Posterior cingulate gyrus (tissue), 11 donors: Measurements from ENCODE around the gene FEM1A.
"Not testable (repeated sequence)": the region's sequence is repeated elsewhere in the genome, so short reads cannot be mapped to it uniquely, and the experiment has no call there.

Experiments
- DNase-seq, 10 donors: peaks; one replicate each; pipeline versions ENCODE4 v3.0.0 to v3.0.0-alpha.2; 2020 to 2021; ENCODE audit warnings: mixed read lengths in 3 of 10
- intact Hi-C: fragments of 100-400 bp; cut with DNase I; formaldehyde crosslinking; loops from one replicate; pipeline ENCODE4 v1.15.1; 2023

The FEM1A gene

DNA sequence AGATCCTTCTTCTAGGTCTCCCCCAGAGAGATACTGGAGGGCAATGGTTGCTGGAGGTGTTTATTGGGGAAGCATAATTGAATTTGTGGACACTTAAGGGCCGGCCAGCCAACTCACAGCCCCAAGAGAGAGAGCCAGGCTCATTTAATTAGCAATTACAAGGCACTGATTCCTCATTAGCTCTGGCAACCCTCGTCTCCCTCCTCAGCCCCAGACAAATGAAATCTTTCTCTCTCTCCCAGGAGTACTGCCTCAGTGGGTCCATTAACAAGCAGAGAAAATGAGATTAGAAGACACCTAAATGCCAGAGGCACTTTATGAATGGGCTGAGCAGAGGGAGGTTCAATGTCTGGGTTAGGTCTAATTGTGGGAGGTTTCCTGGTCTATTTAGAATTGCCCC is 19.0 kb upstream of the FEM1A start:
- intact Hi-C loops = no loop called here
- DNase-seq = no peak

DNA sequence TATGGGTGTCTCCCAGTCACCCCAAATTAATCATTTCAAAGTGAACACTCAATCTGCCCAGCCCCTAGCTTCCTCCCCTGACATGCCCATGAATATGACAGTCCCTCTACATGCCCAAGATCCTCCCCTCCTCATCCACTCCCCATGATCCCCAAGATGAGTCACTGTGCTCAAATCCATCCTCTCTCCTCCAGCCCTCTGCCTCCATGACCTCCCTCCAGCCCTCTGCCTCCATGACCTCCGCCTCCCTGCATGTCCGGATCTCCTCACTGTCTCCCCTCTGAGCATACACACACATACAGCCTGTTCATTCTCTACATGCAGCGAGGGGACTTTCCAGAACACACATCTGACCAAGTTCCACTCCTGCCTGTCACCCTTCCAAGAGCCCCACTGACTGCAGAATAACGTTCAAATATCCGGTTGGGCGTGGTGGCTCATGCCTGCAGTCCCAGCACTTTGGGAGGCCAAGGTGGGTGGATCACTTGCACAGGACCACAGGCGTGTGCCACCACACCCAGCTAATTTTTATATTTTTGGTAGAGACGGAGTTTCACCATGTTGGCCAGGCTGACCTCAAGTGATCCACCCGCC is 18.4 kb upstream of the FEM1A start:
- DNase-seq = no peak
- intact Hi-C loops = no loop called here

DNA sequence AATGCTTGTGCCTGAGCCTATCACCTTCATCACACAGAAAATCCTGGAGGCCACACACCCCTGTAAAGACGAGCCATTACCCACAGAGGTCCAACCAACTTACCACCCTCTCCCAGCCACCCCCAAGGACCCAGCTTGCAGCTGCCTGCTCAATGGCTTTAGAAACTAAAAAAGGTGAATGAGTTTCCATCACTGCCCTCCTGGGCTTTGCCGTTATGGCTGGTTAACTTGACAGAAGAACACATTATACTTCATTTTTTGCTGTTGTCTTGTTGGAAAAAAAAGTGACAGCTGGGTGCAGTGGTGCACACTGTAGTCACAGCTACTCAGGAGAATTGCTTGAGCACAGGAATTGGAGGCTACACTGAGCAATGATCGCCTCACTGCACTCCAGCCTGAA is 17.4 kb upstream of the FEM1A start:
- DNase-seq = no peak
- intact Hi-C loops = no loop called here

DNA sequence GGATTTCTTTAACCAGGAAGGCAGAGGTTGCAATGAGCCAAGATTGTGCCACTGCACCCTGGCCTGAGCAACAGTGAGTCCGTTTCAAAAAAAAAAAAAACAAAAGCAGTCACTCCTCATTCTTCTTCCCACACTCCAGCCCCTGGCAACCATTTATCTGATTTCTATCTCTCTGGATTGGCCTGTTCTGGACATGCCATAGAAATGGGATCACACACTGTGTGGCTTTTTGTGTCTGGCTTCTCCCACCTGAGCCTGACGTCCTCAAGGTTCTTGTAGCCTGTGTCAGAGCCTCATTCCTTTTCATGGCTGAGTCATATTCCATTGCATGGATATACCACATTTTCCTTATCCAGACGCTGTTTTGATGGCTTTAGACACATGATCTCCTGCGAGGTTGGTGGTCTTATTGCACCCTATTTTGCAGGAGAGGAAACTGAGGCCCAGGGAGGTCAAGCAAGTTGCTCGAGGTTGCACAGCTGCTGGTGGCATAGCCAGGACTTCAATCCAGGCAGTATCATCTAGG is 15.8 kb upstream of the FEM1A start:
- DNase-seq = no peak
- intact Hi-C loops = no loop called here

DNA sequence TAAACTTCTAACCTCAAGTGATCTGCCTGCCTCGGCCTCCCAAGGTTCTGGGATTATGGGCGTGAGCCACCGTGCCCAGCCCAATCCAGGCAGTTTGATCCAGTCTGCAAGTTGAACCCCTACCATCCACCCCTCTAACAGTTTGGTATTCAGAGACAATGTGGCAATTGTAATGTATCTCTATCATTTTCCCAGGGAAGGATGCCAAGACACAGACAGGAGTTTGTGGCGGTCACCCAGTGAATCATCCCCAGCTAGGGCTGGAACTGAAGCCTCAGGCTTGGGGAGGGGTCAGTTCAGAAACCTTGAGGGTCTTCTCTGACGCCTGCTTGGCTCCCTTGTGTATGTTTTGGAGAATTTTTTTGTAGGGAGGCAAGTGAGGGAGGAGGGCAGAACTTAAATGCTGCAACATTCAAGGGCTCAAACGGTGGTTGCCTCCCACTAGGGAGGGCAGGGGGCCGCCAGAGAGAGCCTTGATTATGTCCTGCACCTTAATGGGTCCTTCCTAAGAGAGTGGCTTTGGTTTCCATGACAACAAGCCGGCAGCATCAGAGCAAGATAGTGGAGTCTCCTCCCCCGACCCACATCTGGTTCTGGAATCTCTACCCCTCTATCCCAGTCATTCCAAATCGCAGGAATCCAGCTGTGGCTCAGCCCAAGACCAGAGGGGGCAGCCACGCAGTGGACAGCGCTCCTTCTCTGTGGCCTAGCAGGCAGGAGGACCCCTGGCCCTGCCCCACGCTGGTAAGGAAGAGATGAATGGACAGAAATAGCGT is 14.9 kb upstream of the FEM1A start:
- DNase-seq = no peak
- intact Hi-C loops = no loop called here

DNA sequence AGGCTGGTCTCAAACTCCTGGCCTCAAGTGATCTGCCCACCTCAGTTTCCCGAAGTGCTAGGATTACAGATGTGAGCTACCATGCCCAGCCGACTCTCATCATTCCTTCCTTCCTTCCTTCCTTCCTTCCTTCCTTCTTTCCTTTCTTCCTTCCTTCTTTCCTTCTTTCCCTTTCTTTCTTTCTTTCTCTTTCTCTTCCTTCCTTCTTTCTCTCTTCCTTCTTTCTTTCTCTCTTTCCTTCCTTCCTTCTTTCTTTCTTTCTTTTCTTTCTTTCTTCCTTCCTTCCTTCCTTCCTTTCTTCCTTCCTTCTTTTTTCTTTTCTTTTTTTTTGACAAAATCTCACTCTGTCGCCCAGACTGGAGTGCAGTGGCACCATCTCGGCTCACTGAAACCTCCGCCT is 13.4 kb upstream of the FEM1A start:
- intact Hi-C loops, DNase-seq: not testable (repeated sequence)

DNA sequence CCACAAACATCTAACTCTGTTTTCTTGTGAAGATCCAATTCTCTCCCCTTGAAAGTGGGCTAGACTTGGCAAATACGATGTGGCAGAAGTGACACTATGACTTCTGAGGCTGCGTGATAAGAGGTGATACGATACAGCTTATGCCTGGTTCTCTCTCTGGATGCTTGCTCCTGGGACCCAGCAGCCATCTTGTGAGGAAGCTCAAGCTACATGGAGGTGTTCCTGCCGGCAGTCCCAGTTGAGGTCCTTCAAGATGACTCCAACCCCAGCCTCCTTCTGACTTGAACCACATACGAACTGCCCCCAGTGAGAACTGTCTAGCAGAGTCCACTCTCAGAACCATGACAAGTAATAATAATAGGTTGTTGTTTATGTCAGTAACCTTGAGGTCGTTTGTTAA is 10.7 kb upstream of the FEM1A start:
- DNase-seq = no peak
- intact Hi-C loops = no loop called here

DNA sequence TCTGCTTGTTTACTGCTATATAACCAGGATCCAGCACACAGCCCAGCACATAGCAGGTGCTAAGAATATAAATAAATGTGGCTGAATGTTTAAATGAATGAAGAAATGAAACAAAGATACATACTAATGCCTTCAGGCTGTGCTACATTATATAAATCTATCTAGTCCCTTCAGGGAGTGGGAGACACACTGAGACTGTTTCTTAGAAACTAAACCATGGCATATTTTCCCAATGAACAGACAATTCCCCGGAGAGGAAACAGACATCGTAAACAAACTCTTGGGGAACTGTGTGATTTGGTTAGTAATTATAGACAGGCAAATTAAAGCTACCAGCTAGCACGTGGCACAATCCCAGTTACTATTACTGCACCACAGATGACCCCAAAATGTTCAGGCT is 9.7 kb upstream of the FEM1A start:
- DNase-seq = no peak
- intact Hi-C loops = no loop called here

DNA sequence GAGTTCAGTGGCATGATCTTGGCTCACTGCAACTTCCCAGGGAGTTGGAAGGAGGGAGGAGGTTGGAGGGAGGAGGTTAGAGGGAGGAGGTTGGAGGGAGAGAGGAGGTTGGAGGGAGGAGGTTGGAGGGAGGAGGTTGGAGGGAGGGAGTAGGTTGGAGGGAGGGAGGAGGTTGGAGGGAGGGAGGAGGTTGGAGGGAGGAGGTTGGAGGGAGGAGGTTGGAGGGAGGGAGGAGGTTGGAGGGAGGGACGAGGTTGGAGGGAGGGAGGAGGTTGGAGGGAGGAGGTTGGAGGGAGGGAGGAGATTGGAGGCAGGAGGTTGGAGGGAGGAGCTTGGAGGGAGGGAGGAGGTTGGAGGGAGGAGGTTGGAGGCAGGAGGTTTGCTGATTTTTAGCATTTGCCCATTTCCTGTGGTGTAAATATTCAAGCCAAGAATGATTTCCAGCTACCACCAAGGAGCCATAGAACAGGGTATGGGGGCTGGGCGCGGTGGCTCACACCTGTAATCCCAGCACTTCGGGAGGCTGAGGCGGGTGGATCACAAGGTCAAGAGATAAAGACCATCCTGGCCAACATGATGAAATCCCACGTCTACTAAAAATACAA is 5.0 kb upstream of the FEM1A start:
- intact Hi-C loops, DNase-seq: not testable (repeated sequence)

DNA sequence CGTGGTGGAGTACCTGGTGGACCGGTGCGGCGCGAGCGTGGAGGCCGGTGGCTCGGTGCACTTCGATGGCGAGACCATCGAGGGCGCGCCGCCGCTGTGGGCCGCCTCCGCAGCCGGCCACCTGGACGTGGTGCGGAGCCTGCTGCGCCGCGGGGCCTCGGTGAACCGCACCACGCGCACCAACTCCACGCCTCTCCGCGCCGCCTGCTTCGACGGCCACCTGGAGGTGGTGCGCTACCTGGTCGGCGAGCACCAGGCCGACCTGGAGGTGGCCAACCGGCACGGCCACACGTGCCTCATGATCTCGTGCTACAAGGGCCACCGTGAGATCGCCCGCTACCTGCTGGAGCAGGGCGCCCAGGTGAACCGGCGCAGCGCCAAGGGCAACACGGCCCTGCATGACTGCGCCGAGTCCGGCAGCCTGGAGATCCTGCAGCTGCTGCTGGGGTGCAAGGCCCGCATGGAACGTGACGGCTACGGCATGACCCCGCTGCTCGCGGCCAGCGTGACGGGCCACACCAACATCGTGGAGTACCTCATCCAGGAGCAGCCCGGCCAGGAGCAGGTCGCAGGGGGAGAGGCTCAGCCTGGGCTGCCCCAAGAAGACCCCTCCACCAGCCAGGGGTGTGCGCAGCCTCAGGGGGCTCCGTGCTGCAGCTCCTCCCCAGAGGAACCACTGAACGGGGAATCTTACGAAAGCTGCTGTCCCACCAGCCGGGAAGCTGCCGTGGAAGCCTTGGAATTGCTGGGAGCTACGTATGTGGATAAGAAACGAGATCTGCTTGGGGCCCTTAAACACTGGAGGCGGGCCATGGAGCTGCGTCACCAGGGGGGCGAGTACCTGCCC is 708 bp downstream of the FEM1A start:
- intact Hi-C loops = not testable (repeated sequence)
- peak in 1 of 10 donors; percentile 88 for DNase-seq

DNA sequence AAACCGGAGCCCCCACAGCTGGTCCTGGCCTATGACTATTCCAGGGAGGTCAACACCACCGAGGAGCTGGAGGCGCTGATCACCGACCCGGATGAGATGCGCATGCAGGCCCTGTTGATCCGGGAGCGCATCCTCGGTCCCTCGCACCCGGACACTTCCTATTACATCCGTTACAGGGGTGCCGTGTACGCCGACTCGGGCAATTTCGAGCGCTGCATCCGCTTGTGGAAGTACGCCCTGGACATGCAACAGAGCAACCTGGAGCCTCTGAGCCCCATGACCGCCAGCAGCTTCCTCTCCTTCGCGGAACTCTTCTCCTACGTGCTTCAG is 1.3 kb downstream of the FEM1A start:
- intact Hi-C loops = not testable (repeated sequence)

DNA sequence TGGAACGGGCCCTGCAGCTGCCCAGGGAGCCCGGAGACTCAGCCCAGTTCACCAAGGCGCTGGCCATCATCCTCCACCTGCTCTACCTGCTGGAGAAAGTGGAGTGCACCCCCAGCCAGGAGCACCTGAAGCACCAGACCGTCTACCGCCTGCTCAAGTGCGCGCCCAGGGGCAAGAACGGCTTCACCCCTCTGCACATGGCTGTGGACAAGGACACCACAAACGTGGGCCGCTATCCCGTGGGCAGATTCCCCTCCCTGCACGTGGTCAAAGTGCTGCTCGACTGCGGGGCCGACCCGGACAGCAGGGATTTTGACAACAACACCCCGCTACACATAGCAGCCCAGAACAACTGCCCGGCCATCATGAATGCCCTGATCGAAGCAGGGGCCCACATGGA is 1.7 kb downstream of the FEM1A start:
- intact Hi-C loops, DNase-seq: not testable (repeated sequence)

More for the DNA sequence above, 1.3 kb downstream of the FEM1A start:
- DNase-seq = not testable (repeated sequence)

DNA sequence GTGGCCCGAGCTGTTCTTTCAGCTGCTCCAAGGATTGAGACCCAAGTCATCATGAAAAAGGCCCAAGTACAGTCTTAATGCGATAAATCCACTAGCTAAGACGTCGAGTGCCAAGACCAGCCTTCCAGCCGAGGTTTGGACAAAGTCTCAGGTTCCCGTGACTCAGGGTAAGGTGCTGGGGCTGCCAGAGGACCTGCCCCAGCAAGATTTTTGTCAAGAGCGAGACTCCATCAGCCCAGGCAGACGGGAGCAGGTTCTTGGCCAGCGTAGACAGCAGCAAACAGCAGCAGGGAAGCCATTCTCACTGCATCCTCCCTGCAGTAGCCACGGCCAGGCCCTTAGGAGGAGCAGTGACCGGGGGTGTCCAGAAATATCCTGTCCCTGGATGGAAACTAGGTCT is 3.4 kb downstream of the FEM1A start:
- no peak for DNase-seq

DNA sequence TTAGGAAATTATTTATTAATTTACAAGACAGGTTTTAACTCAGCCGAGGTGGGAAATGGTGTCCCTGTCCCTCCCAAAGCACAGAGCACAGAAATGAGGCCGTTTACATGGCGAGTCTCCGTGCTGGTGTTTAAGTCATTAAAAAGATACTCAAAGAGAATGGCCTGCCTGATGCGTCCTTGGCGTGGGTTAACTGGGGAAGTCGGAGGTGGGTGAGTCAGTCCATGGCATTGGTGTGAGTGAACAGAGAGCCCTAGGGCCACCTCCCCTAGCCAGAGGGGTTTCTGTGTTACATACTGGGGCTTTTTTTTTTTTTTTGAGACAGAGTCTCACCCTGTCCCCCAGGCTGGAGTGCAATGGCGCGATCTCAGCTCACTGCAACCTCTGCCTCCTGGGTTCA is 3.9 kb downstream of the FEM1A start:
- intact Hi-C loops = no loop called here
- DNase-seq = no peak

More for the DNA sequence above, 3.4 kb downstream of the FEM1A start:
- intact Hi-C loops = no loop called here

DNA sequence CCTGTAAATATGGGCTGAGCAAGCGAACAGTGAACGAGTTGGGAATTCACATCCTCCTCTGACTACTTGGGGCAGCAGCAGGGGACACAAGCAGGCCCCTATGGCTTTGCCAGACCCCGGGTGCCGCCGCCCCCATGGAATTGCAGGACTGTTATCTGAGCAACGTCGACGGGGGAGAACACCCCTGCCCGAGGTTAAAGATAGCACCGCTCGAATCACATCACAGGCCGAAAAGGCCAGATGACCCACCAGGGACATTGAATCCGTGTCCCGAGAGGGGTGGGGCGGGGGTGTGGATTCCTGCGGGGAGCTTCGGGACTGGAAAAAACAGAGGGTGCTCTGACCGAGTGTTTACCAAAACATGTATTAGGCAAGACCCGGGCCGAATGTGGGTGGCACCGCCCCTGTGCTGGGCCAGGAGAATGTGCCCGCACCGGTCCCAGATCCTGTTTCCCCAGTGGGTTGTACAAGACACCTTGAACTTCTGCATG is 9.1 kb downstream of the FEM1A start:
- DNase-seq = no peak
- intact Hi-C loops = no loop called here

DNA sequence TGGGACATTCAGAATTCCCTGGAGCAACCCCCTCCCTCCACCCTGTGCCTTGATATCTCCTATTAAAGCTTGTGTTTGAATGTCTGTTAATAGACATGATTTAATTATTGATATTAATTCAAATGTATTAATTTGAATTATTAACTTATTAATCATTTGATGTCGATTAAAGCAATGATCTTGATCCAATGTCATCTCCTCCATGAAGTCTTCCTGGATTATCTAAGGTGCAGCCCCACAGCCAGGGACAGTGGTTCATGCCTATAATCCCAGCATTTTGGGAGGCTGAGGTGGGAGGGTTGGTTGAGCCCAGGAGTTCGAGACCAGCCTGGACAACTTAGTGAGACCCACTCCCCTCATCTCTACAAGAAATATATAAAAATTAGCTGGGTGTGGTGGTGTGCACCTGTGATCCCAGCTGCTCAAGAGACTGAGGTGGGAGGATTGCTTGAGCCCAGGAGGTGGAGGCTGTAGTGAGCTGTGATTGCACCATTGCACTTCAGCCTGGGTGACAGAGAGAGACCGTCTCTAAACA is 9.6 kb downstream of the FEM1A start:
- intact Hi-C loops = no loop called here

DNA sequence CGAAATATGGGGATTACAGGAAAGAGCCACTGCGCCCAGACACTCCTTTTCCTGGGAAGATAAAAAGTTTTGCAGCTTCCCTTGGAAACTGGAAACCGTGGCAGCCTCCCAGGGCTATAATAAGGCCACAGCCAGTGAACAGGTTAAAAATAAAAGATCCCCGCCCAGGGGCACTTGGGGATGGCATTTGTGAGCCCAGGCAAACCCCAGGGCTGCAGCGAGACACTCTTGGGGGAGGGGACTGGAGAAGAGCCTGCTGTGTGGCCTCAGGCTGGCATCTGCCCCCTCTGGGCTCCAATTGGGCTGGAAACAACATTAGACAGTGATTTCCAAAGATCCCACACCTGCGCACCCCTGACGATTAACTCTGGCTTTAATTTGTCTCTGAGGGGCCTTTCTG is 11.2 kb downstream of the FEM1A start:
- intact Hi-C loops = no loop called here
- no peak for DNase-seq

More for the DNA sequence above, 9.6 kb downstream of the FEM1A start:
- no peak for DNase-seq

DNA sequence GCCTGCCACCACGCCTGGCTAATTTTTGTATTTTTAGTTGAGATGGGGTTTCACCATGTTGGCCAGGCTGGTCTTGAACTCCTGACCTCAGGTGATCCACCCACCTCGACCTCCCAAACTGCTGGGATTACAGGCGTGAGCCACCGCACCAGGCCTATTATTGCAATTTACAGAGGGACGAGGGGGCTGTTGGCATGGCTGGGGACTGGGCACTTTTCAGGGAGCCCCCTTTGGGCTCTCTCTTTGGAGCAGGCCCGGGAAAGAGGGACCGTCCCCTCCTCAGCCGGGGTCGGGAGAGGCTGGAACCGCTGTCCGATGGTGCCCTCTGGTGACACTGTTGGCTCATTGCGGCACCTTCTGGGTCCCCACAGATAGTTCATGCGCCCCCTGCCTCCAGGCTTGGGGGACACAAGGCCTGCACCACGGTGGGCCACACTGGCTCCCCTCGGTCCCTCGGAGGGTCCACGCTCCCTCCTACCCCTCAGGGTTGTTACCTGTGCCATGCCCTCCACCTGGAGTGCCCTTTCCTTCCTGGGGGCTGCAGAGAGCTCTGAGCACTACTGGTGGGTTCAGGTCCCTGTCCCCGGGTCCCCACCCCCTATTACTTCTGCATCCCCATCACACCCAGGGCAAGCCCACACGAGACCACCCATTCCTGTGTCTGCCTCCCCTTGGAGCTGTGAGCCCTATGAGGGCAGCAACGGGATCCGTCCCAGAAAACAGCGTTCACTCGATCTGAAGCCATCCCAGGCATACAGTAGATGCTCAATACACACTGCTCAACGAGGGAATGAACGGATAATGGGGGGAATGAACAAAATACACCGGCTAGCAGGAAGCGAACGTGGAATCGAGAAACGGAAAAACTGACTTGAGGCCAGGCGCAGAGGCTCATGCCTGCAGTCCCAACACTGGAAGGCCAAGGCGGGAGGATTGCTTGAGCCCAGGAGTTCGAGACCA is 12.5 kb downstream of the FEM1A start:
- peak in 8 of 10 donors; percentile 48 to 92 (median 60) for DNase-seq
- intact Hi-C loops = no loop called here

DNA sequence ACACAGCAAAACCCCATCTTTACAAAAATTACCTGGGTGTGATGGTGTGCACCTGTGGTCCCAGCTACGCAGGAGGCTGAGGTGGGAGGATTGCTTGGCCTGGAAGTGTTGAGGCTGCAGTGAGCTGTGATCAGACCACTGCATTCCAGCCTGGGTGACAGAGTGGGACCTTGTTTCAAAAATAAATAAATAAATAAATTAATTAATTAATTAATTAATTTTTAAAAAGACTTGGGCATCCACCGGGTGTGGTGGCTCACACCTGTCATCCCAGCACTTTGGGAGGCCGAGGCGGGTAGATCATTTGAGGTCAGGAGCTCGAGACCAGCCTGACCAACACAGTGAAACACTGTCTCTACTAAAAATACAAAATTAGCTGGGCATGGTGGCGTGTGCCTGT is 13.6 kb downstream of the FEM1A start:
- DNase-seq, intact Hi-C loops: not testable (repeated sequence)
